Stimulated activated CD4-positive, alpha-beta T cell treated with anti-CD3 and anti-CD28 coated beads, Interleukin-15, amount 100 ng/mL, for 24 hours (primary cell): ENCODE measurements around the gene MRTFB.

Experiments used
- DNase-seq: peaks from one replicate; pipeline ENCODE4 v3.0.0-alpha.2; 2020

Gene MRTFB

DNA sequence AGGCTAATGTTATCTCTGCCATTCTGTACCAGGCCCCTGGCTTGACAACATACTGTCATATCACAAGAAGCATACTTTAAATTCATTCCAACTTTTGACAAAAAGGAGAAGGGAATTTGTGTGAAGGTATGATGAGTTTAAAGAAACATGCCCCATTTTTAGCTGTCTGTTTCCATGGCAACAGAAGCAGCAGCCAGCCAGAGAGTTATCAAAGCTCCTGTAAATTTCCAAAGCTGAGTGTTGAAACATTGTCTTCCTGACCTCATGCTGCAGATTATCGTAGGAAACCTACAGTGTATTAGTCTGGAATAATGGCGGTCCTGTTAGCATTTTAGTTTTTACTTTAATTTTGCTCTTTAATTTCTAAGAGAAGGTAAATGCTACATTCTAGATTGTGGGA, 124.9 kb downstream of the MRTFB start:
- no peak for DNase-seq

GRCh38 chr16:14196539-14196938, 125.4 kb downstream of the MRTFB start:
- no peak for DNase-seq

DNA sequence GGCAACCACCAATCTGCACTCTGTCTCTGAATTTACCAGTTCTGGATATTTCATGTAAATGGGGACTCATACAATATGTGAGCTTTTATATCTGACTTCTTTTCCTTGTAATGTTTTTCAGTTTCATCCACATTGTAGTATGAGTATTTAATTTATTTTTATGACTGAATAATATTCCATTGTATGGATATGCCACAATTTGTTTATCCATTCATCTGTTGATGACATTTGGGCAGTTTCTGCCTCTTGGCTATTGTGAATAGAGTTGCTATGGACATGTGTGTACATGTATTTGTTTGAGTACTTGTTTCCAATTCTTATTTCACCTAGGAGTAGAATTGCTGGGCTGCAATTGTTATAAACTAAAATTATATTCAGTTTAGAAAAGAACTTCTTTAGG, 126.9 kb downstream of the MRTFB start:
- no peak for DNase-seq

- DNase-seq: no peak
Observed at GRCh38 chr16:14198572-14198971, 127.5 kb downstream of the MRTFB start.

- DNase-seq: no peak
Observed at GRCh38 chr16:14199199-14199598, 128.1 kb downstream of the MRTFB start.

DNA sequence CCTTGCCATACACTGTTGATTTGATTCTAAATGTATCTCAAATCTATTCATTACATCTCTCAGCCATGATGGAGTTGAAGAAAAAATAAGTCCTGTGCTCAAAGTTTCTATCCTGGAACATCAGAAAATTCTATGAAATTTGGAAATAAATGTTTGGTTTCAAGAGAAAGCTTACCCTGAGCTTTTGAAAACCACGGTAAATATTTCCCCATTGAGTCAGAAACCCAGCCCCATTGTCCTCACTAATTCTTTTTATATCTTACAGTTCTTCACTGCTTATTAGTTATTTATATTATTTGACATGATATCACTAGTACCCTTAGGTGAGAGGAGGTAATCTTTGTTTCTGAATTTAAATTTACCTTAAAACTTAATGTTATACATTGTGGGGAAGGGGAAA, 128.5 kb downstream of the MRTFB start:
- no peak for DNase-seq

DNA sequence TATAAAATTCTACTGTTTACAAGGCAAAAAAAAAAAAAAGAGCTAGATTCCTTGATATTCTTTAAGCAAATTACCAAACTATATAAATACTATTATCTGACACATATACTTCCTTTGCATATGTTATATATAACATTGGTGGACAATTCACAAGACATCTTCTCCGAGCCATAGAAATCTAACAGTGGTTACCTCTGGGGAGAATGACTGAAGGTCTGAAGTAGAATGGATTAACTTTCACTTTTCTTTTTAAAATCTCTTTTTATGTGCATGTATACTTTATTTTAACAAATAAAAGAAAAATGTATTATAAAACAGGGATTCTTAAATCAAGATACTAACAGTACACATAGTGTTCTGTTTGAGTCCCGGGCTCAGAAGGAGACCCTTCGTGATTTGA, 131.0 kb downstream of the MRTFB start:
- no peak for DNase-seq

DNA sequence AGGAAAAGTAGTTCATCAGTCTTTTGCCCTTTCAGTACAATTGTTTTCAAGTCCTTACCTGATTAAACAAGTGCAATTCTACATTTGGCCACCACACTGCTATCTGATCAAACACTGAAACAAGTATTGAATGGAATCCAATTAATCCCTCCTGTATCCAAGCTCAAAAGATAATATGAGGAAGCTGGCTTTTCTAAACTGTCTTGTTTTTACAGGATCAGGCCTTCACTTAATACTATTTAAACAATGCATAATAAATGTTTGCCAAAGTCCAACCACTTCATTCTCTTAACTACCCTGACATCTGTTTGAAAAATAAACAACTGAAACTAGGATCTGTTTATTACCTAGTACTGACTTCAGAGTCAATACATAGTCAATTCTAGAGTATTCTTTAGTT, 131.6 kb downstream of the MRTFB start:
- DNase-seq: no peak

DNA sequence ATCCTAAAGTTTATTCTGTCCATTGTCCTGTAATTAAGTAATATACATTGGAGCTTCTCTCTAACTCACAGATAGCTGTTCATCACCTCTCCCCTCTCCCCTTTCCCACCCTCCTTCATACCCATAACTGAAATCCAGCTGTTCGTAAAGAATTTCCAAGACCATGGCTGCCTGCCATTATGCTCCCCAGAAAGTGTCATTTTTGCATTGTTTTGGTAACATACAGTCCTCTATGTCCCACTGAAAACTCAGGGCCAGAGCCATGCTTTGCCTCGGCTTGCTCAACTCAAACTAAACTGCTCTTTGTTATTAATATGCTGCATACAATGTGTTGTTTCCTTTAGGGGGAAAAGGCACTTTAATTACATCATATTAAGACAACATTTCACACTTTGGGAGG, 132.0 kb downstream of the MRTFB start:
- no peak for DNase-seq

DNA sequence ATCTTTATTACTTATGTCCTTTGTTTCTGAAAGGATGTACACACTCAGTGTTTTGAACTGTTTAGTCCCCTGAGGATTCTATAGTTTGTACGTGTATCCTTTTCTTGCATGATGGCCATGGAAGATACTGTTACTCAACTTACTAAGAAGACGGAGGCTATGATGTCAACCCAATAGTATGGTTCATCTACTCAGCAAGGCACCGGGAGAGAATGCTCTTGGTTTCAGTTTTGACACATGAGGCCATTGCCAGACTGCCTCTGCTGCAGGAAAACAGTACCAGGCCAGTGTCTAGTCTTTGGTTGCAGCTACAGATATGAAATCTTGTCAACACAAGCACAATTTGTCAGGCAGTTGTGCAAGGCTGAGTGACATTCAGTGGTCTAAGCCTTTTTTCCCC, 134.5 kb downstream of the MRTFB start:
- DNase-seq: no peak

DNA sequence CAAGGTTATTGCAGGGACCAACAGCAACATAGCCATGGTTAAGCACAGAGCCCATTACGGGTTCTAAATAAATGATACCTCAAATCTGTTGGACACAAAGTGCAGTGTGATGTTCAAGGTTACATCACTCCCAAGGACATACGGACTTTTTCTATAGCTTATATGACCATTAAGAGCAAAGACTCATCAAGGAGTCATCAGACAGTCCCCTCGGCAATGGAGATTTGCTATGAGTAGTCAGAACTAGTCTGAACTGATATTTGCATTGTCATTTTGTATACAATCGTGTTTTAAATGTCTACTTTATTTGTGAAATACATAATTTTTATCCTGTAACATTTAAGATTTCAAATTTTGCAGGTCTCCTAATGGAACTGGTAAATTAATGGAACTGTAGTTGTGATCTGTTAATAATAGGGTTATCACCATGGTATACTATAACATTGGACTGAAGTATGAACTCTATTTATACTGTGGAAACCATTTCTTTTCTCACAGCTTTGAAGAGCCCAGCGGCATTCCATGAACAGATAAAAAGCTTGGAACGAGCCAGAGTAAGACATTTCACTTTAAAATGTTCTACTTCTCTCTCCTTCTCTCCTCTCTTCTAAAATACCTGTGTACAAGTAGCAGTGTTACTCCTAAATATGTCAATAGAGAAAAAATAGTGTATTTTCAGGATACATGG, 140.9 kb downstream of the MRTFB start:
- DNase-seq: no peak

- no peak for DNase-seq
Observed at GRCh38 chr16:14215941-14216340, 144.8 kb downstream of the MRTFB start.

- DNase-seq: no peak
Observed at GRCh38 chr16:14219983-14220382, 148.9 kb downstream of the MRTFB start.

DNA sequence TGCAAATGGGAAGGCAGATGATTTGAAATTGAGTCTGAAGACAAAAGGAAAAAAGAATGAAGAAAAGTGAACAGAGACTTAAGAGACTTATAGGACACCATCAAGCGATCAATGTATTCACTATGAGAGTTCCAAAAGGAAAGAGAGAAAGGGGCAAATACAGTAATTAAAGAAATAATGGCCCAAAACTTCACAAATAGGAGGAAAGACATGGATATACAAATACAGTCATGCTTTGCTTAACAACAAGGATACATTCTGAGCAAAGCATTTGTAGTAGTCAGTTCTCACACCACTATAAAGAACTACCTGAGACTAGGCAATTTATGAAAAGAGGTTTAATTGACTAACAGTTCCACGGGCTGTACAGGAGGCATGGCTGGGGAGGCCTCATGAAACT, 152.5 kb downstream of the MRTFB start:
- no peak for DNase-seq

GRCh38 chr16:14225457-14225856, 154.3 kb downstream of the MRTFB start:
- no peak for DNase-seq

- DNase-seq: no peak
Observed at GRCh38 chr16:14232106-14232864, 161.2 kb downstream of the MRTFB start.

GRCh38 chr16:14236401-14236800, 165.3 kb downstream of the MRTFB start:
- DNase-seq: no peak

- no peak for DNase-seq
Observed at GRCh38 chr16:14238756-14239155, 167.6 kb downstream of the MRTFB start.

- DNase-seq: no peak
Observed at GRCh38 chr16:14239791-14240190, 168.7 kb downstream of the MRTFB start.

DNA sequence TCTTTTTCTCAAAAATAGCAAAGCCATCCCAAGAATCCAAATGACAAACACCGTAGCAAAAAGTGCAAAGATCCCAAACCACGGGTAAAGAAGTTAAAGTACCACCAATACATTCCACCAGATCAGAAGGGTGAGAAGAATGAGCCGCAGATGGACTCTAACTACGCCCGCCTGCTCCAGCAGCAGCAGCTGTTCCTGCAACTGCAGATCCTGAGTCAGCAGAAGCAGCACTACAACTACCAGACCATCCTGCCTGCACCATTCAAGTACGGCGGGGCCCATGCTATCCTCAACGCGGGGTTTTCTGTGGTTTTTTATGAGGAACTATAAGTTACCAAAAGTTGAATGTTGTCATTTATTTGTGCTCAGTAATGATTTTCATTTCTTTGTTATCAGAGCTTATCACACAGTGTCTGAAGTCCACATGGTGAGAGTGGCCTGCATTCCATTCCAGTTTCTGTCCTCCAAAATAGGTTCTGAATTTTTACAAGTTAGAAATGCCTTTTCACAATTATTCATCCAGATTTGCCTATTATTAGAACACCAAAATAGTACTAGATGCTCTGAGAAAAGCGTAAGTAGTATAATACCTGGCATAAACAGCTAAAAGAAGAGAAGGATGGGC, 169.2 kb downstream of the MRTFB start:
- no peak for DNase-seq

DNA sequence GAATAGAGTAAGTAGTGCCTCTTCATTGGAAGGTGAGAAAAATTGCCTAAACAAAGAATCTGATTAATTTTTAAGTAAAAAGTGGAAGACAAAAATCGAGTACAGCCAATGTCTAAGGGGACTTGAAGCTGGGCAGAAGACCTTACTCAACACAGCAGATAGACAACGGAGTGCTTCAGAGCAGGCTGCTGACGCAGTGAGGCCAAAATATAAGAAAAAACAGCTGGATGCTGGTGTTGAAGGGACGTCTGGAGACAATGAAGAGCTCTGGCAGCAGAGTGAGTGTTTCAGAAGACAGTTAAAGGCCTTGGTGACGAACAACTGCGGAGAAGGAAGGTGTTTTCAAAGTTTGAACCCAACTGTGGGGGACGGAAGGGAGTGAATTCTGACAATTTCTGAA, 169.8 kb downstream of the MRTFB start:
- no peak for DNase-seq

- no peak for DNase-seq
Observed at GRCh38 chr16:14241631-14242030, 170.5 kb downstream of the MRTFB start.

DNA sequence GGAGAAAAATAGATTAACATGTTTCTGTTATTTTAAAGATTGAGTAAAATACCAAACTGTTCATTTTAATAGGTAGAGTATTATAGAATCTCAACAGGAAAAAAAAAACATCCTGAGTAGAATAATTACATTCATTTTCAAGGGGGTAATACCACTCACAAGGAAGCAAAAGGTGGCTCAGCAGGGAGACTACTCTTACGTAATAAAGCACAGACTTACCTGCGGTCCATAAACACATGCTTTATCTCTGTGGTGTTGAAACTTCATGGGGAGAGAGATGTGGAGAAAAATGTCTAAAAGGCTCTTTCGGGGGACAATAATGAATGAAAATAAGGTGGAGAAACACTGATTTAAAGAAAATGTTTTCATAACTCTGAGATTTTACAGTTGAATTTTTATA, 171.7 kb downstream of the MRTFB start:
- DNase-seq: no peak
